GM12874 (cell line): ENCODE data around the gene SALL3.

Source experiments
- CTCF ChIP-seq: IDR thresholded peaks from 2 replicates; pipeline ENCODE4 v1.5.1; 2011; ENCODE audit warnings: low read depth, mild to moderate bottlenecking, control low read depth, low read length, moderate library complexity; ENCODE audit not compliant: insufficient read depth

The SALL3 gene

GRCh38 chr18:79049506-79049905 lies 69.9 kb downstream of the SALL3 start:
- no peak for TF ChIP-seq CTCF
